ENCODE results near the gene ANKAR.
"Not testable (repeated sequence)": the region's sequence is repeated elsewhere in the genome, so short reads cannot be mapped to it uniquely, and the experiment has no call there.

The ANKAR gene

DNA sequence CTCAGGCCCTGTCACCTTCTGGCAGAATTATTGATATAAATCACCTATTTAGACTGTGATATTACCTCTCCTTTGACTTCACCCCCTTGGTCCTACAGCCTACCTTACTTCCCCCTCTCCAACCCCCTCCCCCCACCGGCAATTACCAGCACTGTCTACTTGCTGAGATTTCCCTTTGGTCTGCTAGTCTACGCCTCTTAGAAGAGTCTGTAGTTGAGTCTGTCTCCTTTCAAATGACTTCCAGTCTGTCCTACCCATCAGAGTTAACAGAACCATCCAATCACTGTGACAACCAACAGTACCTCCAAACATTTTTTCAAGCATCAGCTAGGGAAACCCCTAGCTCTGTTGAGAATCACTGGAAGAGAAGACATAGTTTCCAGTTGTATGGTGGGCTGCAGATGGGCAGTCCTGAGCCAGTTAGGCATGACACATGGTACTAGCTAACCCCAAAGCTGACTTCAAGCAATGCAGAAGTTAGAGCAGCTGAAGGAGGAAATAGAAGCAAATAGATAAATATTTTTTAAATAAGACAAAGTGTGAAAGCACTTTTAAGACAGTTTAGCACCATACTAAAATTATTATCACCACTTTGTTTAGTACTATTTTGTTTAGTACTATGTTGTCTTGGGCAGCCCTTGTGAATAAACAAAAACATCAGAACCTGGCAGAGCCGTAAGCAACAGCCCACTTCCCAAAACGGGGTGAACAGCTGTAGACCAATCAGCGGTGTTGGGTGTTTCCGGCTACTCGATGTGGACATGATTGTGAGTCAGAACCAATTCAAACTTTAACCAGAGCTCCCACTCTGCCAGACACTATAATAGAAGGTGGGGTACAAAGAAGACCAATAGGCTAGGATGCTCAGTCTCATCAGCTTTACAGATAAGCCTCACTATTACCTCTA, 15.9 kb upstream of the ANKAR start:
- TF ChIP-seq, protein P1, sequence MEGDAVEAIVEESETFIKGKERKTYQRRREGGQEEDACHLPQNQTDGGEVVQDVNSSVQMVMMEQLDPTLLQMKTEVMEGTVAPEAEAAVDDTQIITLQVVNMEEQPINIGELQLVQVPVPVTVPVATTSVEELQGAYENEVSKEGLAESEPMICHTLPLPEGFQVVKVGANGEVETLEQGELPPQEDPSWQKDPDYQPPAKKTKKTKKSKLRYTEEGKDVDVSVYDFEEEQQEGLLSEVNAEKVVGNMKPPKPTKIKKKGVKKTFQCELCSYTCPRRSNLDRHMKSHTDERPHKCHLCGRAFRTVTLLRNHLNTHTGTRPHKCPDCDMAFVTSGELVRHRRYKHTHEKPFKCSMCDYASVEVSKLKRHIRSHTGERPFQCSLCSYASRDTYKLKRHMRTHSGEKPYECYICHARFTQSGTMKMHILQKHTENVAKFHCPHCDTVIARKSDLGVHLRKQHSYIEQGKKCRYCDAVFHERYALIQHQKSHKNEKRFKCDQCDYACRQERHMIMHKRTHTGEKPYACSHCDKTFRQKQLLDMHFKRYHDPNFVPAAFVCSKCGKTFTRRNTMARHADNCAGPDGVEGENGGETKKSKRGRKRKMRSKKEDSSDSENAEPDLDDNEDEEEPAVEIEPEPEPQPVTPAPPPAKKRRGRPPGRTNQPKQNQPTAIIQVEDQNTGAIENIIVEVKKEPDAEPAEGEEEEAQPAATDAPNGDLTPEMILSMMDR (IDR thresholded peaks at IDR 0.05; ENCODE audit: low read depth, low read length), result no peak
- H3K4me3 ChIP-seq (replicated peaks in 1 of 2; ENCODE audit: low read depth in 2 of 2, low read length in 2 of 2), result no peak overlapping the region
- no peak for DNase-seq (ENCODE audit: low read depth in 2 of 2)

DNA sequence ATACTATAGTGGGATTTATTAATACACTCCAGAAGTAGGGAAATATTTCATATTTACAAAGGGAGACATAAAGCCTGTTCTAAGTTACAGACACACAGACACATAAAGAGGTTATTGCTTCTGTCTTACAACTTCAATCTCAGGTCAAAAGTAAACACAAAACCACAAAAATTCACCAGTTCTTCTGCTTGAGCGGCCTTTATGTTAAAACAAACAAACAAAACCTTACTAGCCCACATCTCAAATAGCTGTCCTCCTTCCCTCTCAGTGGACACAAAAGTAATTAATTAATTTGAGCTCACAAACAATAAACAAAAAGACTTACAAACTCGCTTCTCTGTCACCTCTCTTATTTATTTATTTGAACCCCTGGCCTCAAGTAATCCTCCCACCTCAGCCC, 14.7 kb upstream of the ANKAR start:
- TF ChIP-seq, protein P1 (IDR thresholded peaks at IDR 0.05; ENCODE audit: low read depth, low read length), result no peak
- H3K4me3 ChIP-seq (replicated peaks in 1 of 2; ENCODE audit: low read depth in 2 of 2, low read length in 2 of 2), result no peak overlapping the region
- DNase-seq (ENCODE audit: low read depth in 2 of 2), result no peak

DNA sequence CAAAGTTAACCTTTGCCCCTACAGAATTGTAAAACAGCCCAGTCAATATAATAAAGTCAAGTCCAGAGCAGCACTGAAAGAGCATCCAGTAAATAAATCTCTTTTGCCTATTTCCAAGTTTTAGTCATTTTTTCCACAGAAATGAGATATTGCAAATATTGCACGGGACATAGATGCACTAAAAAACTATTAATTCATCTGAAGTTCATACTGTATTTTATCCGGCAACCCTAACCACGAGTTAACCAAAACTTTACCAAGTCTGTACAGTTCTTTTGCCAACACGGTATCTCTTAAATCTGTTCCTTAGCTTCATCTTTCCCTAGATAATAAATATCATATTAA, 13.7 kb upstream of the ANKAR start:
- H3K4me3 ChIP-seq (replicated peaks in 1 of 2; ENCODE audit: low read depth in 2 of 2, low read length in 2 of 2), result no peak overlapping the region
- TF ChIP-seq, protein P1 (IDR thresholded peaks at IDR 0.05; ENCODE audit: low read depth, low read length), result no peak
- DNase-seq (ENCODE audit: low read depth in 2 of 2), result no peak

DNA sequence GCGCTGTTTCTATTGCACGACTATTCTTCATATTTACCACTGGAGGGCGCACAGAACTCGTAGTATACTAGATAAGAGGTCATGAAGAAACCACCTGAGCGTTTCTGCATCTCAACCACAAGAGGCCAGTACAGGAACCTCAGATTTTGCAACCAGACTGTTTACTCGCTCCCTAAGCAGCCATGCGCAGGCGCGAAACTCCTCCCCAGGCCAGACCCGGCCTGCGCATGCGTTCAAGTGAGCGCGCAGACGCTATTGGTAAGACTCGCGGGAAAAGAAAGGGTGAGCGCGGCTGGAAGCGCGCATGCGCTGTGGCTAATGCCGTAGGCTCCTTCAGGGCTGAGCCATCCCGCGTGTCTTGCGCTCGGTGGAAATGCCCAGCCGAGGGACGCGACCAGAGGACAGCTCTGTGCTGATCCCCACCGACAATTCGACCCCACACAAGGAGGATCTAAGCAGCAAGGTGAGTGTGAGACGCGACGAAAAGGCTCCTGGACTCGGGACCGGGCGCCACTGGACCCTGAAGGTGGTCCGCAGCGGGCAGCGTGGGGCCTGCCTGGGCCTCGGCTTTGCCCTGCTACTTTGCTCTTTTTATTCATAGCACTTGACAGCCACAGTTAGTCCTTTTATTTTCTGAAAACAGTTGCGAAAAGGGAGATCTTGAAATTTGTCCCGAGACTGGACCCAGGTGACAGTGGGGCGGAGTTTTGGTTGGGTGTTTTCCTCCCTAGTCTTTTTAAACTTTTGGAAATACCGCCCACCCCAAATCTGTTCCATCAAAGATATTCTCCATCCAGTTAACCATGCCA, 13.1 kb upstream of the ANKAR start, which contains the start of gene ASNSD1:
TSS of gene ASNSD1 (plus strand) at position 312 of the 809 bp plus-strand sequence. CDS start 4,674 bp downstream, outside the sequence.
- H3K4me3 ChIP-seq (replicated peaks in 1 of 2; ENCODE audit: low read depth in 2 of 2, low read length in 2 of 2), result peak within 1 kb of the TSS; percentile 98
- TF ChIP-seq, protein P1 (IDR thresholded peaks at IDR 0.05; ENCODE audit: low read depth, low read length), result peak; percentile 88
- peak; percentile 100 for DNase-seq (ENCODE audit: low read depth in 2 of 2)

DNA sequence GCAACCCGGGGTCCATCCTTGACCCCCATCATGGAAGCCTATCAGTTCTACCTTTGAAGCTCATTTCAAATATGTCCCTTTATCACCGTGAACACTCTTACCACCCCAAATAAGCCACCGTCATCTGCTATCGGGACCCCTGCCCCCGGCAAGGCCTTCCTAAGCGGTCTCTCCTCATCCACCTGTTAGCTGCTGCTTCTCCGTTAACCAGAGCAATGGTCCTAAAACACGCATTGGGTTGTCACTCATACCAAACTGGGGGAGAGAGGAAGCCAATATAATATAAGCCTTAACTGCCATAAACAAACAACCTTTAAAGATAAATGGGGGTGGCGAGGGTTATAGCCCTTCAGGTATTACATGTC, 12.5 kb upstream of the ANKAR start:
- TF ChIP-seq, protein P1 (IDR thresholded peaks at IDR 0.05; ENCODE audit: low read depth, low read length), result no peak
- H3K4me3 ChIP-seq (replicated peaks in 1 of 2; ENCODE audit: low read depth in 2 of 2, low read length in 2 of 2), result peak overlapping the region; percentile 98
- DNase-seq (ENCODE audit: low read depth in 2 of 2), result no peak

DNA sequence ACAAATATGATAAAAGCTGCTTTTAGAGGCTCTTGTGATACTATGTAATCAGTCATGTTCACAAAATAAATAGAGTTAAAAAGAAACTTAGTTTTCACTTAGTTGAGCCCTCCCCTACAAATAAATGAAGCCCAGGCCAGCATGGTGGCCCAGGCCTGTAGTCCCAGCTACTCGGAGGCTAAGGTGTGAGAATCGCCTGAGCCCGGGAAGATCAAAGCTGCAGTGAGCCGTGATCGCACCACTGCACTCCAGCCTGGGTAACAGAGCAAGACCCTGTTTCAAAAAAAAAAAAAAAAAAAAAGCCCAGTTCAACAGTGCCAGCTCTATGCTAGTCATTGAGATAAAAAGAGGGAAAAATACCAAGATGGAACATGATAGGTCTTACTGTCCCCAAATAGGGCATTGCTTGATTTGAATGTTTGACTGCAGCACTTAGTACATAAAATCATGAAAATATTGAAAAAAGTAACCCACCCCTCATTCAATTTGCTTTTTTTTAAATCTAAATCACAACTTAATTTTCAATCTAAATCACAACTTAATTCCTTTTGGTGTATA, 11.7 kb upstream of the ANKAR start:
- no peak for DNase-seq (ENCODE audit: low read depth in 2 of 2)
- TF ChIP-seq, protein P1 (IDR thresholded peaks at IDR 0.05; ENCODE audit: low read depth, low read length), result no peak
- H3K4me3 ChIP-seq (replicated peaks in 1 of 2; ENCODE audit: low read depth in 2 of 2, low read length in 2 of 2), result peak overlapping the region; percentile 98

DNA sequence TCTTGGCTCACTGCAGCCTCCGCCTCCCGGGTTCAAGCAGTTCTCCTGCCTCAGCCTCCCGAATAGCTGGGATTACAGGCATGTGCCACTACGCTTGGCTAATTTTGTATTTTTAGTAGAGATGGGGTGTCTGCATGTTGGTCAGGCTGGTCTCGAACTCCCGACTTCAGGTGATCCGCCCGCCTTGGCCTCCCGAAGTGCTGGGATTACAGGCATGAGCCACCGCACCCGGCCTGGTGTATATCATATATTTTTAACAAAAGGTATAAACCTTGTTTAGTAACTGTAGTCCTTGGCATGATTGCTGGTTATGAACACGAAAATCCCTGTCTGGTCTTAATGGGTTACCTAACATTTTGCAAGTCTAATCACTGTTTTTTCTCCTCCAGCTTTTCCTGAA, 11.2 kb upstream of the ANKAR start:
- not testable (repeated sequence) for DNase-seq (ENCODE audit: low read depth in 2 of 2); H3K4me3 ChIP-seq (replicated peaks in 1 of 2; ENCODE audit: low read depth in 2 of 2, low read length in 2 of 2)
